ENCODE results near the gene EIF2B2.
A peak's percentile ranks its signal among the peaks of the same experiment; 100 is the strongest.

EIF2B2 gene

DNA sequence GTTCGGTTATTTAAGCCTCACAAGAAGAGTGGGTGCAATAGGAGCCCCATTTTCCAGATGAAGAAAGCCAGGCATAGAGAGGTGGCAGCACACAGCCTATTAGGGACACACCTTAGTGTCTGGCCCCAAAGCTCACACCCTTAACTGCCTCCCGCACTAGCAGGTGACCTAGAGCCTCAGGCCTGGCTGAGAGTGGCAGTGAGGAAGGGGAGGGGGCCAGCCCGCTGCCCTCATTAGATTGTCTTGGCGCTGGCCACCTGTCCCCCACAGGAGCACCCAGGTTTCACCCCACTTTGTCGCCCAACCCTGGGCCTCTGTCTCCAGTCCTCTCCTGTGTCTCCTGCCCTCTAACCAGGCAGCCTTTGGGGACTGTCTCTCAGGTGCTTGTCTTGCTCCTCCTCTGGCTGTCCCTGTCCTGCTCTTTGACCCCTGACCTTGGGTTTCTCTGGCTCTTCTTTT lies 28.8 kb upstream of the EIF2B2 start:
- TF ChIP-seq, protein P1, sequence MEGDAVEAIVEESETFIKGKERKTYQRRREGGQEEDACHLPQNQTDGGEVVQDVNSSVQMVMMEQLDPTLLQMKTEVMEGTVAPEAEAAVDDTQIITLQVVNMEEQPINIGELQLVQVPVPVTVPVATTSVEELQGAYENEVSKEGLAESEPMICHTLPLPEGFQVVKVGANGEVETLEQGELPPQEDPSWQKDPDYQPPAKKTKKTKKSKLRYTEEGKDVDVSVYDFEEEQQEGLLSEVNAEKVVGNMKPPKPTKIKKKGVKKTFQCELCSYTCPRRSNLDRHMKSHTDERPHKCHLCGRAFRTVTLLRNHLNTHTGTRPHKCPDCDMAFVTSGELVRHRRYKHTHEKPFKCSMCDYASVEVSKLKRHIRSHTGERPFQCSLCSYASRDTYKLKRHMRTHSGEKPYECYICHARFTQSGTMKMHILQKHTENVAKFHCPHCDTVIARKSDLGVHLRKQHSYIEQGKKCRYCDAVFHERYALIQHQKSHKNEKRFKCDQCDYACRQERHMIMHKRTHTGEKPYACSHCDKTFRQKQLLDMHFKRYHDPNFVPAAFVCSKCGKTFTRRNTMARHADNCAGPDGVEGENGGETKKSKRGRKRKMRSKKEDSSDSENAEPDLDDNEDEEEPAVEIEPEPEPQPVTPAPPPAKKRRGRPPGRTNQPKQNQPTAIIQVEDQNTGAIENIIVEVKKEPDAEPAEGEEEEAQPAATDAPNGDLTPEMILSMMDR (conservative IDR thresholded peaks at IDR 0.05; ENCODE audit: control insufficient read depth, insufficient read depth, low read depth, low read length) = no peak
- no peak for DNase-seq (ENCODE audit: low read depth)
- H3K4me3 ChIP-seq (ENCODE audit: control insufficient read depth, low read depth, low read length) = no peak overlapping the region

DNA sequence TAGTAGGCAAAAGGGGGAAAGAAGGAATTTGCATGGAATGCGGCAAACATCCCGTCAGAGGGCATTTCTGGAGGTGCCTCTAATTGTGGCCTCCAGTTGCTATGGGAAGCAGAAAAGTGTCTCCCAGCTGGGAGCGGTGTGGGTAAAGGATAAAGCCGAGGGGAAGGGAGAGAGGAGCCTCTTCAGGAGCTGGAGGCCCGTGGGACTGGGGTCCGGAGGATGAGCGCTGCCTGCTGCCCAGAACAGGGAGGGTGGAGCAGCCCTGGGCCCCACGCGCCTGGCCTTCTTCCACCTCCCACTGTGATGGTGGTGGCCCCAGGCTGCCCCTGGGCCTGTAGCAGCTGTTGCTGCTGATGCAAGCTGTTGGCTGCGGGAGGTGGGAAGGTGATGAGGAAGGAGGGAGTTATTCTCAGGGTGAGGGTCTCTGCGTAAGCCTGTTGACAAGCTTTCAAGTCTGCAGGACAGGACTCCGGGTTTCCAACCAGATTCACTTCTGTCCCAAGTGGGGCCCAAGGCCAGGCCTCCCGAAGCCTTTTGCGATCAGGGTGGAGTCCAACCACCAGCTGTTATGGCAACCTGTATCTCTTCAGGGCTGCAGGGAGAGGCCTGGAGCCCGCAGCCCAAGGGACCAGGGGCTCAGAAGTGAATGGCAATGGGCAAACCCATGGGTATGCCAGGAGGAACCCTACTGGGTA lies 28.2 kb upstream of the EIF2B2 start:
- DNase-seq (ENCODE audit: low read depth) = no peak

DNA sequence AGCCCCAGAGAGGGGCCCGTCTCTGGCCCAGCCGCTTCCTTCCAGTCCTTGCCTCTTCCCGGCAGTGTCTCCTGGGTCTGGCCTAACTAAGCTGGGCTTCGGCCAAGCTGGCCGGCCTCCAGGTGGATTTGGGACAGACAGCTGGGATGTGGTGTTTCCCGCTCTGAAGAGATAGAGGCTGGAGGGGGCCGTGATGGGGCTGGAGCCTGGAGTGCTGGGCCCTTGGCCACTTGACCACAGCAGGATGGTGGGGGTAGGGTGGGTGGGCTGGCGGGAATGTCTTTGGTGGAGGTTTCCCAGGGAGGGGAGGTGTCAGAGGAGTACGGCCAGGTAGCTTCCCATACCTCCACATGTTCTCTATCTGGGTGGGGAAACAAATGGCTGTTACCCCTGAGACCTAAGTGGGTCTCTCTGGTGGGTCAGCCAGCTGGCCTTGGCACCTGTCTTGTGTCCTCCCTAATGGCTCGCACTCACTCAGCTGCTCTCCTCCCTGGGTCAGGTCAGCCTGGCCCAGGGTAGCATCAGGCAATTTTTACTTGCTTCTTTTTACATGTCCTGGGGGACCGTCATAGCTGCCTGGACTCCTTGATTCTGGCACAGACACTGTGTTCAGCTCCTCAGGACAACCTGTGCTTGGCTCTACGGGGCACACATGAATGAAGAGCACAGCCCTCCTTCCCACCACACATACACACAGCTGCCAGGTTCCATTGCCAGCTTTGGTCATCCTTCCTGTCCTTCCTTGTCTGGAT lies 27.5 kb upstream of the EIF2B2 start:
- DNase-seq (ENCODE audit: low read depth) = peak; percentile 27
- H3K4me3 ChIP-seq (ENCODE audit: control insufficient read depth, low read depth, low read length) = no peak overlapping the region
- TF ChIP-seq, protein P1 (conservative IDR thresholded peaks at IDR 0.05; ENCODE audit: control insufficient read depth, insufficient read depth, low read depth, low read length) = no peak

More for the DNA sequence above, 28.2 kb upstream of the EIF2B2 start:
- TF ChIP-seq, protein P1 (conservative IDR thresholded peaks at IDR 0.05; ENCODE audit: control insufficient read depth, insufficient read depth, low read depth, low read length) = no peak
- no peak overlapping the region for H3K4me3 ChIP-seq (ENCODE audit: control insufficient read depth, low read depth, low read length)

DNA sequence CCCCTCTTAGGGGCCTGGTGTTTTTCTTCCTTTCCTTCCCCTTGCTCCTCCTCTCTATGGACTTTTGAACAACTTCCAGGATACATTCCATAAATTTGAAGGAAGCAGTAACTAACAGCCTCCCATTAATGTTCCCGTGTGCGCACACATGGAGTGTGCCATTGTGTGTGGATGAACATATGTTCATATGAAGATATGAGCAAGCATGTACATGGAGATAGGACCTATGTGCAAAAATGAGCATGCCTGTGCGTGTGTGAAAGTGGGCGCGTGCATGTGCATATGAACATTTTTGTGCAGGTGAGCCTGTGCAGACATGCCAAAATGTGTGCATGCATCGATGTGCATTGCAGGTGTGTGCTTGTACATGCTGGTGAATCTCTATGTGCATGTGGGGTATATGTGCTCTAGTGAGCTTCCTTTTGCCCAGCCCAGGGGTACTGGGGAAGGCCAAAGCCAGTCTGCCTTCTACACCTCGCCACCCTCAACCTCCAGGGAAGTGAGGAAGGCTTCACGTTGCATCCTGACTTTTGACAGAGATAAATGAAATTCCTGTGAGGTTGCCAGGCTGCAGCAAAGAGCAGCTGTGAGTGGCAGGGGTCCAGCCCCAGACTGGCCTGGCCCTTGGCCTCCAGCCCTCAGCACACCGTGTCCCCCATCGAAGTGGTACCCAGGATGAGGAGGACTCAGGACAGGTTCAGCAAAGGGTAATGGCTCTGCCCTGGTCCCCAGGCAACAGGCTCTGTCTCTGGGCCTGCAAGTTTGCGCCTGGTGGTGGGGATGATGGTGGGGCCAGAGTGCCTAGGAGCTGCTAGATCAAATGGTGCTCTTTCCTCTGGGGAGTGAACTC lies 26.2 kb upstream of the EIF2B2 start:
- TF ChIP-seq, protein P1 (conservative IDR thresholded peaks at IDR 0.05; ENCODE audit: control insufficient read depth, insufficient read depth, low read depth, low read length) = no peak
- H3K4me3 ChIP-seq (ENCODE audit: control insufficient read depth, low read depth, low read length) = no peak overlapping the region
- DNase-seq (ENCODE audit: low read depth) = no peak

DNA sequence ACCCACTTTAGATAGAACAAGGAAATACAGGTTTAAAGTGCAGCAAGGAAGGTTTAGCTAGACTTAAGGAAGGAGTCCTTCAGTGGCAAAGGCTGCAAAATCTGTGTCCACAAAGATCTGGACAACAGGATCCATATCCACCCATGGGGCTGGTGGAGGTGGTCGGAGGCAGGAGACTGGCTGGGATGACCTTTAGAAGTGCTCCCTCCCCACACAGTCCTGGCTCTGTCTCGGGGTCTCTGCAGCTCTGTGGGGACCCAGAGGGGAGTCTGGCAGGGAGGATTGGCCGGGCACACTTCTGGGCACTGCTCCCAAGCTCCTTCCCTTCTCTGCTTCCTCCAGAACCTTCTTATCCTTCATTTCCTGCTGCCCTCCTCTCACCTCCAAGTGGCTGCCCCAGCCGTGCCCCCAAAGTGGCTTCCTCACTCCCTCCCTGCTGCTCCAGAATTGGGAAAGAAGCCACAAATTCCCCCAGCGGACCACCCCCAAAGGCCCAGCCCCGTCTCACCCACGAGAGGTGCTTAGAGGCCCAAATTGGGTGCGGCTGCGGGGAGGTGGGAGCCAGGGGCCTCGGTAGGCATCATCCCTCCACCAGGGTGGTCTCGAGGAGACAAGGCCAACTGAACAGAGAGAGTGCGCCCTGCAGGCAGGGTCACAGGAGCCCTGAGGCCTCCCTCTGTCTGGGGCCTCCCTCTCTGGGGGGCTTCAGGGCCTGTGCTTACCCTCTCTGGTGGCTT lies 25.4 kb upstream of the EIF2B2 start:
- DNase-seq (ENCODE audit: low read depth) = no peak
- H3K4me3 ChIP-seq (ENCODE audit: control insufficient read depth, low read depth, low read length) = no peak overlapping the region
- TF ChIP-seq, protein P1 (conservative IDR thresholded peaks at IDR 0.05; ENCODE audit: control insufficient read depth, insufficient read depth, low read depth, low read length) = no peak

DNA sequence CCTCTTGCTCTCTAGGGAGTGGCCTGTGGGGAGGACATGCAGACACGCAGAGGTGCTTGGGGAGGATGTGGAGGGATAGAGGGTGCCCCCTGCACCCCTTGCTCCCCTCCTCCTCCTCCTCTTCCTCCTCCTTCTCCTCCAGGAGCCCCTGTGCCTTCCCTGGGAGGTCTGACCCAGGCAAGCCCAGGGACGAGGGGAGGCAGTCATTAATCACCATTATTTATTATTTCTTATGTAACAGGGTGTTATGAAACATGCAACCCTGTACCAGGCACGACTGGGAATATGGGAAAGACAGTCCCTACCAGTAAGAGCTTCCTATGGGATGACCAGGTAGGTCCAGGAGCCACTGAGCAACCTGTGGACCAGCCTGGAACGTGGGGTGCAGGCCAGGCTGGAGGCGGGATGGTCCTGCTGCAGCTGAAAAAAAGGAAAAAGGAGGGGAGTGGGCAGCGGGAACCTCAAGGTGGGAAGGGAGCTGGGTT lies 24.8 kb upstream of the EIF2B2 start:
- no peak for DNase-seq (ENCODE audit: low read depth)
- H3K4me3 ChIP-seq (ENCODE audit: control insufficient read depth, low read depth, low read length) = no peak overlapping the region
- TF ChIP-seq, protein P1 (conservative IDR thresholded peaks at IDR 0.05; ENCODE audit: control insufficient read depth, insufficient read depth, low read depth, low read length) = no peak
